Spleen (tissue), 11 donors: Measurements from ENCODE around the gene DLX3. TPM values are rescaled to one million over a fixed set of nuclear protein-coding genes. Genes with fewer than 3 reads are reported as not detected.

Experiments
- DNase-seq: peaks from one replicate; pipeline ENCODE4 v3.0.0-alpha.2; 2020
- H3K27ac ChIP-seq, 8 donors: fragments of 200-600 bp; sonication (generic) in 7 of 8; 1 replicate in 4 of 8; 2 replicates in 4 of 8; pipeline versions ENCODE4 v1.5.0 to v1.8.0; 2016 to 2021; ENCODE audit warnings: inconsistent platforms in 4 of 8, mild to moderate bottlenecking in 4 of 8, moderate library complexity in 1 of 8
- H3K27me3 ChIP-seq, 7 donors: fragments of 200-600 bp; sonication (generic) in 6 of 7; replicated peaks in 1 of 7; 1 replicate in 4 of 7; 2 replicates in 3 of 7; pipeline versions ENCODE4 v1.5.0 to v1.8.0; 2016 to 2021; ENCODE audit warnings: inconsistent platforms in 3 of 7, mild to moderate bottlenecking in 1 of 7
- H3K36me3 ChIP-seq, 6 donors: fragments of 200-600 bp; sonication (generic) in 5 of 6; 1 replicate in 4 of 6; 2 replicates in 2 of 6; pipeline versions ENCODE4 v1.5.0 to v1.8.0; 2016 to 2021; ENCODE audit warnings: inconsistent platforms in 2 of 6
- H3K4me1 ChIP-seq, 6 donors: fragments of 200-600 bp; sonication (generic) in 5 of 6; 1 replicate in 3 of 6; 2 replicates in 3 of 6; pipeline versions ENCODE4 v1.5.0 to v1.8.0; 2016 to 2021; ENCODE audit warnings: inconsistent platforms in 3 of 6
- H3K4me3 ChIP-seq, 8 donors: fragments of 200-600 bp; sonication (generic) in 7 of 8; 1 replicate in 4 of 8; 2 replicates in 4 of 8; pipeline versions ENCODE4 v1.5.0 to v1.8.0; 2016 to 2021; ENCODE audit warnings: inconsistent platforms in 4 of 8, mild to moderate bottlenecking in 4 of 8, moderate library complexity in 2 of 8
- H3K9me3 ChIP-seq, 8 donors: fragments of 200-600 bp; sonication (generic) in 7 of 8; 1 replicate in 4 of 8; 2 replicates in 4 of 8; pipeline versions ENCODE4 v1.5.0 to v1.8.0; 2016 to 2021; ENCODE audit warnings: inconsistent platforms in 4 of 8
- POLR2A ChIP-seq, 3 donors: fragments of 450-650 bp; IDR thresholded peaks; one replicate each; pipeline ENCODE4 v1.5.1; 2017; ENCODE audit warnings: antibody characterized with exemption in 3 of 3, mild to moderate bottlenecking in 1 of 3
- POLR2AphosphoS5 ChIP-seq, 3 donors: sonication (generic); formaldehyde crosslinking; IDR thresholded peaks; one replicate each; pipeline ENCODE4 v1.5.1; 2017; ENCODE audit warnings: antibody characterized with exemption in 3 of 3
- WGBS, 5 donors: extraction: QIAGEN DNeasy Blood & Tissue Kit in 3 of 5; methylation state at CpG; one replicate each; pipeline versions ENCODE4 v1.1.5 to v1.1.7; 2013 to 2018; 5-methylcytosine and 5-hydroxymethylcytosine counted together
- intact Hi-C: fragments of 100-400 bp; cut with DNase I; formaldehyde crosslinking; loops from one replicate; pipeline ENCODE4 v1.15.0; 2023; ENCODE audit warnings: low total_unique reads
- polyA plus RNA-seq, 3 donors: library from polyadenylated mRNA; stranded (reverse); fragments of 200-250 nt; gene quantifications; one replicate each; pipeline ENCODE4 v1.2.1, GENCODE V29; 2013
- total RNA-seq, 7 donors: library from RNA; depleted of rRNA in 3 of 7; stranded (reverse); fragments of >200 nt in 3 of 7; fragmentation: NEBNext Ultra II Directional in 4 of 7; extraction: Animal tissue kit (Norgen Biotek cat#: 25700) in 4 of 7; gene quantifications; one replicate each; pipeline versions ENCODE4 v1.1.0 to v1.2.1, GENCODE V29; 2016 to 2021
- TF ChIP-seq, protein P1 (sequence below), 11 experiments: fragments of 200-600 bp in 7 of 11; fragments of 450-650 bp in 4 of 11; sonication (generic) in 4 of 11; IDR thresholded peaks in 8 of 11; conservative IDR thresholded peaks in 3 of 11; 1 replicate in 7 of 11; 2 replicates in 4 of 11; pipeline versions ENCODE4 v1.4.0 to v1.8.0; 2016 to 2021; ENCODE audit warnings: antibody characterized with exemption in 11 of 11, inconsistent platforms in 4 of 11, mild to moderate bottlenecking in 1 of 11
- donor health status: healthy with polysubstance abuse.
- donor health status: DM: no; HTN: no; CAD: no; lungs with moderate emphysema.
- donor health status: DM: no; HTN: no; CAD: no.
- donor health status: Bipolar disorder and iron deficiency.
- donor health status: healthy.
- donor health status: DM: no; HTN: no; CAD: no.
- donor health status: DM: yes; HTN: yes; CAD: no.

Gene DLX3
- total and polyA plus RNA-seq, 10 donors, result 0.02 TPM; not detected in 9

DNA sequence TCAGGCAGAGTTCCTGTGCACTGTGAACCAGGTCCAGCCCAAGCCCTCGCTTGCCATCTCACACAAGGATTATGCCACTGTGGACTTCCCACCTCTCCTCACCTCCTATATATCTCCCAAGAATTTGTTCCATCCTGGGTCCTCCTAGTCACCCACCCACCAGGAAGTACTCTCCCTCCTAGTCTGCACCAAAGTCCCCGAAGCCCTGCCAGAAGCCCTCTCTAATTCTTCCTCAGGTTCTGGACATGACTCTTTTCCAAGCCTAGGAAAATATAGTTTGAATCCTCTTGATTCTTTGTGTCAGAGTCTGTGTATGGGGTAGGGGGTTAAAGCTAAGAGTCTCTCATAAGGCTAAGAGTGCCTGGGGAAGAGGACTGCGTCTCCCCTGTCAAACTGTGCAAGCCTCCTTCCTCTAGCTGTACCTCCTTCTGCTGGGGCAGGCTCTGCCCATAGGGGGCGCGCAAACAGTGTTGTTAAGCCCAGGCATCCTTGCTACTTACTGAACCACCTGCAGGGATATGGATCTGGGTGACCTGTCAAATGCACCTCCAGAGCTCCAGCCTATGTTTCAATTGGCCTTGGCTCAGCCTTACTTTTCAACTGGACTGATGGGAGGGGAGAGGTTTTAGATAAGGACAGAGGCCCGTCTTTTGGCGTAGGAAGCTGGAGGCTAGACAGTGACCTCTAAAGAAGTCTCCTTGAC is 42.7 kb downstream of the DLX3 start:
- Histone ChIP-seq H3K36me3 (no peaks in the 10 kb centered on the region), H3K27me3 (peaks cover 0 to 69% (median 10%) of the 10 kb centered on the region in 7 donors), H3K4me3 (no peak overlapping the region), H3K9me3 (no peaks in the 10 kb centered on the region), H3K4me1 (peaks cover 0 to 12% (median 0%) of the 10 kb centered on the region in 6 donors), H3K27ac (no peak overlapping the region)
- WGBS, 5 donors, result 42 to 53% (median 45%) methylated on average over 3 to 7 of the region's 7 CpGs
- DNase-seq, result peak; percentile 88
- TF ChIP-seq, protein P1, sequence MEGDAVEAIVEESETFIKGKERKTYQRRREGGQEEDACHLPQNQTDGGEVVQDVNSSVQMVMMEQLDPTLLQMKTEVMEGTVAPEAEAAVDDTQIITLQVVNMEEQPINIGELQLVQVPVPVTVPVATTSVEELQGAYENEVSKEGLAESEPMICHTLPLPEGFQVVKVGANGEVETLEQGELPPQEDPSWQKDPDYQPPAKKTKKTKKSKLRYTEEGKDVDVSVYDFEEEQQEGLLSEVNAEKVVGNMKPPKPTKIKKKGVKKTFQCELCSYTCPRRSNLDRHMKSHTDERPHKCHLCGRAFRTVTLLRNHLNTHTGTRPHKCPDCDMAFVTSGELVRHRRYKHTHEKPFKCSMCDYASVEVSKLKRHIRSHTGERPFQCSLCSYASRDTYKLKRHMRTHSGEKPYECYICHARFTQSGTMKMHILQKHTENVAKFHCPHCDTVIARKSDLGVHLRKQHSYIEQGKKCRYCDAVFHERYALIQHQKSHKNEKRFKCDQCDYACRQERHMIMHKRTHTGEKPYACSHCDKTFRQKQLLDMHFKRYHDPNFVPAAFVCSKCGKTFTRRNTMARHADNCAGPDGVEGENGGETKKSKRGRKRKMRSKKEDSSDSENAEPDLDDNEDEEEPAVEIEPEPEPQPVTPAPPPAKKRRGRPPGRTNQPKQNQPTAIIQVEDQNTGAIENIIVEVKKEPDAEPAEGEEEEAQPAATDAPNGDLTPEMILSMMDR (IDR thresholded peaks at IDR 0.05 in 8 of 11, conservative IDR thresholded peaks at IDR 0.05 in 3 of 11), result peak in 10 of 11 experiments; percentile 38 to 90 (median 74)
- TF ChIP-seq POLR2A (IDR thresholded peaks at IDR 0.05) (no peak), POLR2AphosphoS5 (IDR thresholded peaks at IDR 0.05) (no peak)
- intact Hi-C loops, result loop anchor here (2.0 kb wide), 1 partner anchor 44 kb away; no protein-coding TSS in a partner anchor

DNA sequence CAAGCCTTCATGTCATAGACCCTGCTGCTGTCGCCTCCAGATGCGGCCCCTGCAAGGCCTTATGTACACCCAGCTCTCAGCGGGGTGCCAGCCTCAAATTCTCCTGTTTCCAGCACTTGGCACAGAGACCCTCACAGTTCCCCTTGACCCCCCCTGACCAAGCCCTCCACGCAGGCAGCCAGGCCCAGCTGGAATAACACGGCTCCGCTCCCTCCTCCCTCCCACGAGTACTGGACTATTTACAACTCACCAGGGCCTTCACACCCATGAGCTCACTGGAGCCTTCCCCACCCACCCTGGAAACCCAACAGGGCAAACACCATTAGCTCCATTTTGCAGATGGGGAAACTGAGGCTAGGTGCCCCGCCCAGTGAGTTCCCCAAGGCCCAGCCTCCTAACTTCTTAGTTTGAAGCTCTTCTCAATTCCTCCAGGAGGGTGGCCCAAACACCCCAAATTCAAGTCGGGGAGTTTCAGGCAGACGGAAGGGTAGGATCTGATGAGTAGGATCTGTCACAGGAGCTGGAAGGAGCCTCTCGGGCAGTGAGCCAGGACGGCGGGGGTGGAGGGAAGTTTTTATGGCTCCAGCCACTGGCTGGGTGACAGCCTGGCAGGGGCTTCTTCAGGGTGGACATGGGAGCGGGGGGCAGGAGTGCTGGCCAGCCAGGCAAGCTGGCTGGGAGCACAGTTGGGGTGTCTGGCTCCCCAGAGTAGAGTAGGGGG is 43.5 kb downstream of the DLX3 start:
- no peak for DNase-seq
- Histone ChIP-seq H3K36me3 (no peaks in the 10 kb centered on the region), H3K27ac (no peak overlapping the region), H3K27me3 (peaks cover 0 to 71% (median 10%) of the 10 kb centered on the region in 7 donors), H3K4me3 (no peak overlapping the region), H3K9me3 (no peaks in the 10 kb centered on the region), H3K4me1 (peaks cover 0 to 12% (median 0%) of the 10 kb centered on the region in 6 donors)
- WGBS, 5 donors, result 58 to 67% (median 61%) methylated on average over 14 of the region's 14 CpGs
- TF ChIP-seq POLR2AphosphoS5 (IDR thresholded peaks at IDR 0.05) (no peak), POLR2A (IDR thresholded peaks at IDR 0.05) (no peak)
- TF ChIP-seq, protein P1 (IDR thresholded peaks at IDR 0.05 in 8 of 11, conservative IDR thresholded peaks at IDR 0.05 in 3 of 11), result no peak
- intact Hi-C loops, result loop anchor here (2.0 kb wide), 1 partner anchor 45 kb away; no protein-coding TSS in a partner anchor

DNA sequence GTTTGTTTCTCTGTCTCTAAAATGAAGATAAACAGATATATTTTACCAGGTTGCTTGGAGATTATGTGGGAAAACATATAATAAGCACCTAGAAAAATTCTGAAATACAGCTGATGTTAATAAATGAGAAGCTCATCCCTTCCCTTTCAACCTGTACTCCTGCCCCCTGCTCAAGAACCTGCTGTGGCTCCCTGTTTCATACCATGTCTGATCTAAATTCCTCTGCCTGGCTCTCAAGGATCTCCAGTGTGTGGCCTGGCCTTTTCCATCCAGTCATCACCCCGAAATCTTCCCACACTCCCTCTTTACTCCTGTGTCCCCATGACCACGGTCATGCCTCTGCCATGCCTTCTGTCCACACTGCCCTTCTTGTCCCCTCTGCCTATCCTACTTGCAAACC is 45.4 kb downstream of the DLX3 start:
- Histone ChIP-seq H3K9me3 (no peaks in the 10 kb centered on the region), H3K4me1 (peaks cover 0 to 12% (median 0%) of the 10 kb centered on the region in 6 donors), H3K4me3 (no peak overlapping the region), H3K27ac (no peak overlapping the region), H3K27me3 (peaks cover 0 to 90% (median 14%) of the 10 kb centered on the region in 7 donors), H3K36me3 (no peaks in the 10 kb centered on the region)
- intact Hi-C loops, result no loop called here
- DNase-seq, result no peak
- no peak for TF ChIP-seq POLR2A (IDR thresholded peaks at IDR 0.05)
- no peak for TF ChIP-seq POLR2AphosphoS5 (IDR thresholded peaks at IDR 0.05)
- TF ChIP-seq, protein P1 (IDR thresholded peaks at IDR 0.05 in 8 of 11, conservative IDR thresholded peaks at IDR 0.05 in 3 of 11), result no peak
- 67 to 82% (median 69%) methylated on average over 2 of the region's 2 CpGs for WGBS, 5 donors
